T47D (cell line): Measurements from ENCODE around the gene TOX2.

Experiments used
- DNase-seq, 2 experiments: peaks; one replicate each; pipeline versions ENCODE4 v3.0.0 to v3.0.0-alpha.2; 2011 to 2012; ENCODE audit warnings: low read depth in 1 of 2, low spot score in 1 of 2
- JUND ChIP-seq: IDR thresholded peaks from 2 replicates; pipeline ENCODE4 v1.6.1; 2012; ENCODE audit warnings: low read depth
- in situ Hi-C: cut with HindIII; loops from 2 replicates; pipeline ENCODE4 v1.10.0; 2016; ENCODE audit warnings: low sequenced_read_pairs, low pct_unique_long_range_greater_than_20kb

TOX2 gene

GRCh38 chr20:44030394-44030793 is 115.7 kb downstream of the TOX2 start:
- no peak for DNase-seq
- in situ Hi-C loops = no loop called here
- TF ChIP-seq JUND = no peak

- DNase-seq = no peak
- in situ Hi-C loops = no loop called here
- no peak for TF ChIP-seq JUND
Measured at GRCh38 chr20:44031001-44031574, 116.4 kb downstream of the TOX2 start.

- in situ Hi-C loops = no loop called here
- no peak for TF ChIP-seq JUND
- no peak for DNase-seq
Measured at GRCh38 chr20:44031781-44032582, 117.3 kb downstream of the TOX2 start.

- no peak for DNase-seq
- in situ Hi-C loops = no loop called here
- TF ChIP-seq JUND = no peak
Measured at GRCh38 chr20:44032583-44033331, 118.1 kb downstream of the TOX2 start.

- TF ChIP-seq JUND = no peak
- in situ Hi-C loops = no loop called here
- DNase-seq = no peak
Measured at GRCh38 chr20:44033344-44033743, 118.7 kb downstream of the TOX2 start.

GRCh38 chr20:44033873-44034272 is 119.2 kb downstream of the TOX2 start:
- DNase-seq = no peak
- TF ChIP-seq JUND = no peak
- in situ Hi-C loops = no loop called here

GRCh38 chr20:44034451-44034850 is 119.8 kb downstream of the TOX2 start:
- no peak for TF ChIP-seq JUND
- no peak for DNase-seq
- in situ Hi-C loops = no loop called here

- in situ Hi-C loops = no loop called here
- TF ChIP-seq JUND = no peak
- DNase-seq = no peak
Measured at GRCh38 chr20:44034965-44035635, 120.4 kb downstream of the TOX2 start.

GRCh38 chr20:44035924-44036323 is 121.3 kb downstream of the TOX2 start:
- in situ Hi-C loops = no loop called here
- no peak for DNase-seq
- no peak for TF ChIP-seq JUND

- in situ Hi-C loops = no loop called here
- no peak for DNase-seq
- no peak for TF ChIP-seq JUND
Measured at GRCh38 chr20:44036441-44036840, 121.8 kb downstream of the TOX2 start.

- DNase-seq = no peak
- TF ChIP-seq JUND = no peak
- in situ Hi-C loops = no loop called here
Measured at GRCh38 chr20:44038681-44039123, 124.0 kb downstream of the TOX2 start.

GRCh38 chr20:44039147-44039546 is 124.5 kb downstream of the TOX2 start:
- in situ Hi-C loops = no loop called here
- no peak for DNase-seq
- TF ChIP-seq JUND = no peak
